A673 (cell line): Measurements from ENCODE around the gene AHDC1. TPM values are rescaled to one million over a fixed set of nuclear protein-coding genes. Genes with fewer than 3 reads are reported as not detected.

Experiments used
- BruUV-seq: library from RNA; stranded (reverse); fragments of 400-500 nt; replicated peaks from 2 replicates; lab custom pipeline; 2021; lab: Mats Ljungman, UMichigan
- CTCF ChIA-PET: fragments of 300-600 bp; sonication (Branson Sonifier 250); formaldehyde crosslinking; loops from one replicate; lab custom pipeline; 2022; ENCODE audit warnings: antibody characterized with exemption; lab: Charles Lee
- POLR2A ChIA-PET: fragments of 300-600 bp; sonication (Branson Sonifier 250); formaldehyde crosslinking; loops from one replicate; lab custom pipeline; 2022; ENCODE audit warnings: antibody characterized with exemption; ENCODE audit not compliant: low non-redundant PET; lab: Charles Lee
- DNase-seq: peaks from one replicate; pipeline ENCODE4 v3.0.0-alpha.2; 2015; ENCODE audit warnings: low spot score
- H3K27ac ChIP-seq: fragments of 200-600 bp; sonication (generic); 2 replicates; pipeline ENCODE4 v1.5.1; 2016; ENCODE audit warnings: mixed run types, low read depth, mild to moderate bottlenecking, mixed read lengths, antibody characterized with exemption, low read length; ENCODE audit not compliant: poor library complexity, severe bottlenecking
- H3K27me3 ChIP-seq: fragments of 200-600 bp; sonication (generic); replicated peaks from 2 replicates; pipeline ENCODE4 v1.6.1; 2017; ENCODE audit warnings: mixed run types, low read depth, mild to moderate bottlenecking, mixed read lengths, antibody characterized with exemption, low read length; ENCODE audit not compliant: insufficient read depth, poor library complexity
- H3K36me3 ChIP-seq: fragments of 200-600 bp; sonication (generic); 2 replicates; pipeline ENCODE4 v1.6.1; 2016; ENCODE audit warnings: mixed run types, mild to moderate bottlenecking, mixed read lengths, antibody characterized with exemption, low read length; ENCODE audit not compliant: insufficient read depth, poor library complexity, severe bottlenecking
- H3K4me1 ChIP-seq: fragments of 200-600 bp; sonication (generic); 2 replicates; pipeline ENCODE4 v1.6.1; 2017; ENCODE audit warnings: mixed run types, mild to moderate bottlenecking, mixed read lengths, antibody characterized with exemption, low read length; ENCODE audit not compliant: insufficient read depth, poor library complexity, severe bottlenecking
- H3K4me3 ChIP-seq: fragments of 200-600 bp; sonication (generic); 2 replicates; pipeline ENCODE4 v1.5.1; 2016; ENCODE audit warnings: low read depth, mixed run types, mild to moderate bottlenecking, mixed read lengths, low read length; ENCODE audit not compliant: poor library complexity, severe bottlenecking
- H3K9me3 ChIP-seq: fragments of 200-600 bp; sonication (generic); 2 replicates; pipeline ENCODE4 v1.6.1; 2016; ENCODE audit warnings: mixed run types, low read depth, mild to moderate bottlenecking, mixed read lengths, antibody characterized with exemption, low read length; ENCODE audit not compliant: poor library complexity, severe bottlenecking
- CTCF ChIP-seq: fragments of 300-800, 200-600 bp; sonication (generic); conservative IDR thresholded peaks from 2 replicates; pipeline ENCODE4 v1.5.1; 2017; ENCODE audit warnings: low read depth, mild to moderate bottlenecking, antibody characterized with exemption, low read length, moderate library complexity, mixed read lengths
- EZH2 ChIP-seq: fragments of 200-600 bp; sonication (generic); IDR thresholded peaks from 2 replicates; pipeline ENCODE4 v1.6.1; 2017; ENCODE audit warnings: borderline replicate concordance, low read depth, mild to moderate bottlenecking, mixed read lengths, antibody characterized with exemption, low read length; ENCODE audit not compliant: poor library complexity, severe bottlenecking
- intact Hi-C: fragments of 100-400 bp; cut with micrococcal nuclease; formaldehyde crosslinking; loops from one replicate; pipeline ENCODE4 v1.10.0; 2022; ENCODE audit not compliant: unreplicated experiment
- total RNA-seq: library from RNA; stranded (reverse); gene quantifications from 2 replicates; pipeline ENCODE4 v1.2.3, GENCODE V29; 2021

Gene AHDC1
- total RNA-seq, 1 experiment from 2014 or later = 33.2 TPM

- DNase-seq = no peak
- H3K27me3 ChIP-seq = no peaks in the 10 kb centered on the region
- H3K27ac ChIP-seq = peak overlapping the region; percentile 23
- ChIA-PET POLR2A (no interaction called here), CTCF (no interaction called here)
- no peak for TF ChIP-seq EZH2
- H3K9me3 ChIP-seq = no peaks in the 10 kb centered on the region
- no peak overlapping the region for H3K4me3 ChIP-seq
- no TSS peak for BruUV-seq
- intact Hi-C loops = no loop called here
- H3K36me3 ChIP-seq = no peaks in the 10 kb centered on the region
- H3K4me1 ChIP-seq = peaks cover 19% of the 10 kb centered on the region
Measured at GRCh38 chr1:27531959-27532685, 71.8 kb downstream of the AHDC1 start.

GRCh38 chr1:27530192-27530591 lies 73.8 kb downstream of the AHDC1 start:
- Histone ChIP-seq H3K27me3 (no peaks in the 10 kb centered on the region), H3K27ac (no peak overlapping the region), H3K4me3 (no peak overlapping the region), H3K9me3 (no peaks in the 10 kb centered on the region), H3K4me1 (peaks cover 38% of the 10 kb centered on the region), H3K36me3 (no peaks in the 10 kb centered on the region)
- DNase-seq = no peak
- ChIA-PET POLR2A (no interaction called here), CTCF (no interaction called here)
- intact Hi-C loops = no loop called here
- TF ChIP-seq CTCF (no peak), EZH2 (no peak)
- no TSS peak for BruUV-seq

GRCh38 chr1:27529704-27530018 lies 74.3 kb downstream of the AHDC1 start:
- no TSS peak for BruUV-seq

More at GRCh38 chr1:27529704-27530018, 74.3 kb downstream of the AHDC1 start:
- DNase-seq = no peak
- Histone ChIP-seq H3K9me3 (no peaks in the 10 kb centered on the region), H3K27ac (no peak overlapping the region), H3K4me1 (peaks cover 44% of the 10 kb centered on the region), H3K27me3 (no peaks in the 10 kb centered on the region), H3K36me3 (no peaks in the 10 kb centered on the region), H3K4me3 (no peak overlapping the region)
- TF ChIP-seq CTCF (no peak), EZH2 (no peak)
- intact Hi-C loops = no loop called here
- POLR2A ChIA-PET = no interaction called here
- CTCF ChIA-PET = no interaction called here
